GM23338 (cell line): ENCODE measurements around the gene CTU2. TPM values are rescaled to one million over a fixed set of nuclear protein-coding genes. Genes with fewer than 3 reads are reported as not detected.

Experiments used
- ATAC-seq: fragments of 200-7000 bp; cut with Tn5 transposase; 3 replicates; pipeline ENCODE4 v1.9.1; 2020
- DNase-seq: peaks from one replicate; pipeline ENCODE4 v3.0.0-alpha.2; 2015; ENCODE audit warnings: low spot score
- H2AFZ ChIP-seq: fragments of 200-600 bp; sonication (generic); 2 replicates; pipeline ENCODE4 v1.8.0; 2016; ENCODE audit warnings: antibody characterized with exemption, mild to moderate bottlenecking, moderate library complexity
- H3F3A ChIP-seq: fragments of 200-600 bp; sonication (generic); replicated peaks from 2 replicates; pipeline ENCODE4 v1.8.0; 2017; ENCODE audit warnings: antibody characterized with exemption, mixed run types, low read depth
- H3K27ac ChIP-seq: fragments of 200-600 bp; sonication (generic); 2 replicates; pipeline ENCODE4 v1.6.1; 2016; ENCODE audit warnings: low read depth
- H3K27me3 ChIP-seq: fragments of 200-600 bp; sonication (generic); 2 replicates; pipeline ENCODE4 v1.8.0; 2016; ENCODE audit warnings: mild to moderate bottlenecking, mixed run types, moderate library complexity; ENCODE audit not compliant: insufficient read depth
- H3K36me3 ChIP-seq: fragments of 200-600 bp; sonication (generic); 2 replicates; pipeline ENCODE4 v1.8.0; 2016; ENCODE audit warnings: mild to moderate bottlenecking; ENCODE audit not compliant: insufficient read depth
- H3K4me1 ChIP-seq: fragments of 200-600 bp; sonication (generic); 2 replicates; pipeline ENCODE4 v1.8.0; 2016; ENCODE audit warnings: mild to moderate bottlenecking, moderate library complexity; ENCODE audit not compliant: insufficient read depth
- H3K4me2 ChIP-seq: fragments of 200-600 bp; sonication (generic); 2 replicates; pipeline ENCODE4 v1.7.1; 2017; ENCODE audit warnings: mixed run types
- H3K4me3 ChIP-seq: fragments of 200-600 bp; sonication (generic); 2 replicates; pipeline ENCODE4 v1.6.1; 2016; ENCODE audit warnings: mixed run types
- H3K79me2 ChIP-seq: fragments of 200-600 bp; sonication (generic); replicated peaks from 2 replicates; pipeline ENCODE4 v1.8.0; 2017; ENCODE audit warnings: mild to moderate bottlenecking; ENCODE audit not compliant: insufficient read depth
- H3K9me2 ChIP-seq: fragments of 200-600 bp; sonication (generic); 2 replicates; pipeline ENCODE4 v1.8.0; 2017; ENCODE audit not compliant: insufficient read depth
- H4K20me1 ChIP-seq: fragments of 200-600 bp; sonication (generic); replicated peaks from 2 replicates; pipeline ENCODE4 v1.8.0; 2017; ENCODE audit warnings: mild to moderate bottlenecking; ENCODE audit not compliant: insufficient read depth
- H3K27ac Mint-ChIP-seq: 2 replicates; pipeline ENCODE4 v1.8.0; 2020; ENCODE audit warnings: inconsistent platforms, mild to moderate bottlenecking, moderate library complexity, mixed read lengths
- H3K27me3 Mint-ChIP-seq: 3 replicates; pipeline ENCODE4 v1.8.0; 2022; ENCODE audit warnings: low read depth, mild to moderate bottlenecking, moderate library complexity, mixed read lengths, inconsistent platforms; ENCODE audit not compliant: insufficient read depth, poor library complexity
- H3K36me3 Mint-ChIP-seq: 3 replicates; pipeline ENCODE4 v1.8.0; 2021; ENCODE audit warnings: low read depth, mild to moderate bottlenecking, inconsistent platforms, moderate library complexity, mixed read lengths
- H3K4me1 Mint-ChIP-seq: 3 replicates; pipeline ENCODE4 v1.8.0; 2020; ENCODE audit warnings: mild to moderate bottlenecking, inconsistent platforms, mixed read lengths
- H3K4me3 Mint-ChIP-seq: 3 replicates; pipeline ENCODE4 v1.8.0; 2021; ENCODE audit warnings: moderate library complexity, mild to moderate bottlenecking, inconsistent platforms, mixed read lengths
- H3K9me3 Mint-ChIP-seq: 3 replicates; pipeline ENCODE4 v1.8.0; 2020; ENCODE audit warnings: moderate library complexity, mild to moderate bottlenecking, inconsistent platforms, mixed read lengths
- CREB1 ChIP-seq: fragments of 250-450 bp; sonication (Bioruptor Pico); IDR thresholded peaks from 2 replicates; pipeline ENCODE4 v1.5.0; 2020; ENCODE audit warnings: low read depth, mild to moderate bottlenecking, moderate library complexity
- ETS1 ChIP-seq: IDR thresholded peaks from 2 replicates; pipeline ENCODE4 v1.6.1; 2016; ENCODE audit warnings: antibody characterized with exemption
- EZH2 ChIP-seq: fragments of 200-600 bp; sonication (generic); IDR thresholded peaks from one replicate; pipeline ENCODE4 v1.8.0; 2017; ENCODE audit warnings: antibody characterized with exemption, mild to moderate bottlenecking, low read depth; ENCODE audit not compliant: unreplicated experiment
- EZH2phosphoT487 ChIP-seq: fragments of 200-600 bp; sonication (generic); IDR thresholded peaks from one replicate; pipeline ENCODE4 v1.8.1; 2018; ENCODE audit warnings: antibody characterized with exemption; ENCODE audit not compliant: unreplicated experiment
- JUNB ChIP-seq: IDR thresholded peaks from one replicate; pipeline ENCODE4 v1.6.1; 2016; ENCODE audit warnings: antibody characterized with exemption; ENCODE audit not compliant: unreplicated experiment
- NANOG ChIP-seq: IDR thresholded peaks from 2 replicates; pipeline ENCODE4 v1.6.1; 2016; ENCODE audit warnings: antibody characterized with exemption, borderline replicate concordance
- POLR2AphosphoS5 ChIP-seq: IDR thresholded peaks from 2 replicates; pipeline ENCODE4 v1.6.1; 2016; ENCODE audit warnings: antibody characterized with exemption, low read depth
- STAT1 ChIP-seq: IDR thresholded peaks from one replicate; pipeline ENCODE4 v1.6.1; 2016; ENCODE audit warnings: antibody characterized with exemption; ENCODE audit not compliant: unreplicated experiment
- ZNF114 ChIP-seq: fragments of 250-450 bp; sonication (Bioruptor Pico); IDR thresholded peaks from 2 replicates; pipeline ENCODE4 v1.5.0; 2020; ENCODE audit warnings: mild to moderate bottlenecking, moderate library complexity
- ZNF331 ChIP-seq: fragments of 250-450 bp; sonication (Bioruptor Pico); IDR thresholded peaks from 2 replicates; pipeline ENCODE4 v1.5.0; 2020; ENCODE audit warnings: low read depth, mild to moderate bottlenecking, moderate library complexity
- polyA plus RNA-seq: library from polyadenylated mRNA; unstranded; fragments of >200 nt; fragmentation: Nextera tagmentation; extraction: Ambion mirVana; gene quantifications from 2 replicates; pipeline ENCODE4 v1.2.1, GENCODE V29; 2016
- total RNA-seq: library from RNA; depleted of rRNA; stranded (reverse); fragments of >200 nt; shearing (Covaris generic); gene quantifications from 2 replicates; pipeline ENCODE4 v1.2.3, GENCODE V29; 2014
- TF ChIP-seq, protein P1 (sequence below): IDR thresholded peaks from one replicate; pipeline ENCODE4 v1.6.1; 2018; ENCODE audit warnings: antibody characterized with exemption; ENCODE audit not compliant: unreplicated experiment
- TF ChIP-seq, protein P2 (sequence below): fragments of 250-450 bp; sonication (Bioruptor Pico); IDR thresholded peaks from 2 replicates; pipeline ENCODE4 v1.5.0; 2020; ENCODE audit warnings: mild to moderate bottlenecking, moderate library complexity
- TF ChIP-seq, protein P3 (sequence below), 2 experiments: fragments of 200-600 bp in 1 of 2; sonication (generic) in 1 of 2; conservative IDR thresholded peaks; 2 replicates each; pipeline versions ENCODE4 v1.5.1 to v1.6.1; 2016 to 2017; ENCODE audit warnings: antibody characterized with exemption in 2 of 2, low read depth in 2 of 2, mild to moderate bottlenecking in 2 of 2, moderate library complexity in 1 of 2

Gene CTU2
- total and polyA plus RNA-seq, 2 experiments from 2014 or later = 22.3 to 25.7 TPM

DNA sequence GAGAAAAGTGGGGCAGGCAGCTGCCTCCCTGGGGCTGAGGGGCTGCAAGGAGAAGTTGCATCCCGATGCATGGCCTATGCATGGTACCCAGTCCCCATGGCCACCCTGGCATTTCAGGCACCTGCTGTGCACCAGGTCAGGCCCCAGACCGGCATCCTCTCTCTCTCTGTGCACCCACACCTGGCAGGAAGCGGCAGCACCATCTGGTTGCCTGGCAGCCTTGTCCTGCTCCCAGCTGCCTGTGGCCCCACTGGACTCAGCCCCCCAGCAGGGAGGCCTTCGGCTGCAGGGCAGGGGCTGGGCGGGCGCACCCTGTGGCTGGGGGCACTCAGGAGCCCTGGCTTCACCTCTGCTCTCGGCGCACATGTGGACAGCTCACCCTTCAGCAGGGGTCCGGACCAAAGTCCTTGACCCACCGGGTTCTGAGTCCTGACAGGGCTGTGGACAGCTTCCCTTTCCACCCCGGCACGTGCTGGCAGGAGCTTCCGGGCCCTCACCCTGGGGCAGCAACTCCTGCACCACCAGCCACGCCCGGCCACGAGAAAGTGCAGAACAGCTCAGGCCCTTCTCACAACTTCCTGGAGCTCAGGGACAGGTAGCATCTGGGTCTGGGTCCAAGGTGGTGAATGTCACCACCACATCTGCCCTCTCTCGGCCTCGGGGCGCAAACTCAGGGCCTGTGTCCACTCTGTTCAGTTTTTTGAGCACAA is 36.7 kb downstream of the CTU2 start:
- no peak overlapping the region for H3K4me3 Mint-ChIP-seq
- no peak overlapping the region for H3K4me2 ChIP-seq
- no peak overlapping the region for H3K4me3 ChIP-seq
- no peaks in the 10 kb centered on the region for H3K9me3 Mint-ChIP-seq
- H3K9me2 ChIP-seq = no peaks in the 10 kb centered on the region
- H3K27me3 Mint-ChIP-seq = peaks cover 9% of the 10 kb centered on the region
- TF ChIP-seq, protein P1, sequence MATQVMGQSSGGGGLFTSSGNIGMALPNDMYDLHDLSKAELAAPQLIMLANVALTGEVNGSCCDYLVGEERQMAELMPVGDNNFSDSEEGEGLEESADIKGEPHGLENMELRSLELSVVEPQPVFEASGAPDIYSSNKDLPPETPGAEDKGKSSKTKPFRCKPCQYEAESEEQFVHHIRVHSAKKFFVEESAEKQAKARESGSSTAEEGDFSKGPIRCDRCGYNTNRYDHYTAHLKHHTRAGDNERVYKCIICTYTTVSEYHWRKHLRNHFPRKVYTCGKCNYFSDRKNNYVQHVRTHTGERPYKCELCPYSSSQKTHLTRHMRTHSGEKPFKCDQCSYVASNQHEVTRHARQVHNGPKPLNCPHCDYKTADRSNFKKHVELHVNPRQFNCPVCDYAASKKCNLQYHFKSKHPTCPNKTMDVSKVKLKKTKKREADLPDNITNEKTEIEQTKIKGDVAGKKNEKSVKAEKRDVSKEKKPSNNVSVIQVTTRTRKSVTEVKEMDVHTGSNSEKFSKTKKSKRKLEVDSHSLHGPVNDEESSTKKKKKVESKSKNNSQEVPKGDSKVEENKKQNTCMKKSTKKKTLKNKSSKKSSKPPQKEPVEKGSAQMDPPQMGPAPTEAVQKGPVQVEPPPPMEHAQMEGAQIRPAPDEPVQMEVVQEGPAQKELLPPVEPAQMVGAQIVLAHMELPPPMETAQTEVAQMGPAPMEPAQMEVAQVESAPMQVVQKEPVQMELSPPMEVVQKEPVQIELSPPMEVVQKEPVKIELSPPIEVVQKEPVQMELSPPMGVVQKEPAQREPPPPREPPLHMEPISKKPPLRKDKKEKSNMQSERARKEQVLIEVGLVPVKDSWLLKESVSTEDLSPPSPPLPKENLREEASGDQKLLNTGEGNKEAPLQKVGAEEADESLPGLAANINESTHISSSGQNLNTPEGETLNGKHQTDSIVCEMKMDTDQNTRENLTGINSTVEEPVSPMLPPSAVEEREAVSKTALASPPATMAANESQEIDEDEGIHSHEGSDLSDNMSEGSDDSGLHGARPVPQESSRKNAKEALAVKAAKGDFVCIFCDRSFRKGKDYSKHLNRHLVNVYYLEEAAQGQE = no peak
- TF ChIP-seq, protein P2, sequence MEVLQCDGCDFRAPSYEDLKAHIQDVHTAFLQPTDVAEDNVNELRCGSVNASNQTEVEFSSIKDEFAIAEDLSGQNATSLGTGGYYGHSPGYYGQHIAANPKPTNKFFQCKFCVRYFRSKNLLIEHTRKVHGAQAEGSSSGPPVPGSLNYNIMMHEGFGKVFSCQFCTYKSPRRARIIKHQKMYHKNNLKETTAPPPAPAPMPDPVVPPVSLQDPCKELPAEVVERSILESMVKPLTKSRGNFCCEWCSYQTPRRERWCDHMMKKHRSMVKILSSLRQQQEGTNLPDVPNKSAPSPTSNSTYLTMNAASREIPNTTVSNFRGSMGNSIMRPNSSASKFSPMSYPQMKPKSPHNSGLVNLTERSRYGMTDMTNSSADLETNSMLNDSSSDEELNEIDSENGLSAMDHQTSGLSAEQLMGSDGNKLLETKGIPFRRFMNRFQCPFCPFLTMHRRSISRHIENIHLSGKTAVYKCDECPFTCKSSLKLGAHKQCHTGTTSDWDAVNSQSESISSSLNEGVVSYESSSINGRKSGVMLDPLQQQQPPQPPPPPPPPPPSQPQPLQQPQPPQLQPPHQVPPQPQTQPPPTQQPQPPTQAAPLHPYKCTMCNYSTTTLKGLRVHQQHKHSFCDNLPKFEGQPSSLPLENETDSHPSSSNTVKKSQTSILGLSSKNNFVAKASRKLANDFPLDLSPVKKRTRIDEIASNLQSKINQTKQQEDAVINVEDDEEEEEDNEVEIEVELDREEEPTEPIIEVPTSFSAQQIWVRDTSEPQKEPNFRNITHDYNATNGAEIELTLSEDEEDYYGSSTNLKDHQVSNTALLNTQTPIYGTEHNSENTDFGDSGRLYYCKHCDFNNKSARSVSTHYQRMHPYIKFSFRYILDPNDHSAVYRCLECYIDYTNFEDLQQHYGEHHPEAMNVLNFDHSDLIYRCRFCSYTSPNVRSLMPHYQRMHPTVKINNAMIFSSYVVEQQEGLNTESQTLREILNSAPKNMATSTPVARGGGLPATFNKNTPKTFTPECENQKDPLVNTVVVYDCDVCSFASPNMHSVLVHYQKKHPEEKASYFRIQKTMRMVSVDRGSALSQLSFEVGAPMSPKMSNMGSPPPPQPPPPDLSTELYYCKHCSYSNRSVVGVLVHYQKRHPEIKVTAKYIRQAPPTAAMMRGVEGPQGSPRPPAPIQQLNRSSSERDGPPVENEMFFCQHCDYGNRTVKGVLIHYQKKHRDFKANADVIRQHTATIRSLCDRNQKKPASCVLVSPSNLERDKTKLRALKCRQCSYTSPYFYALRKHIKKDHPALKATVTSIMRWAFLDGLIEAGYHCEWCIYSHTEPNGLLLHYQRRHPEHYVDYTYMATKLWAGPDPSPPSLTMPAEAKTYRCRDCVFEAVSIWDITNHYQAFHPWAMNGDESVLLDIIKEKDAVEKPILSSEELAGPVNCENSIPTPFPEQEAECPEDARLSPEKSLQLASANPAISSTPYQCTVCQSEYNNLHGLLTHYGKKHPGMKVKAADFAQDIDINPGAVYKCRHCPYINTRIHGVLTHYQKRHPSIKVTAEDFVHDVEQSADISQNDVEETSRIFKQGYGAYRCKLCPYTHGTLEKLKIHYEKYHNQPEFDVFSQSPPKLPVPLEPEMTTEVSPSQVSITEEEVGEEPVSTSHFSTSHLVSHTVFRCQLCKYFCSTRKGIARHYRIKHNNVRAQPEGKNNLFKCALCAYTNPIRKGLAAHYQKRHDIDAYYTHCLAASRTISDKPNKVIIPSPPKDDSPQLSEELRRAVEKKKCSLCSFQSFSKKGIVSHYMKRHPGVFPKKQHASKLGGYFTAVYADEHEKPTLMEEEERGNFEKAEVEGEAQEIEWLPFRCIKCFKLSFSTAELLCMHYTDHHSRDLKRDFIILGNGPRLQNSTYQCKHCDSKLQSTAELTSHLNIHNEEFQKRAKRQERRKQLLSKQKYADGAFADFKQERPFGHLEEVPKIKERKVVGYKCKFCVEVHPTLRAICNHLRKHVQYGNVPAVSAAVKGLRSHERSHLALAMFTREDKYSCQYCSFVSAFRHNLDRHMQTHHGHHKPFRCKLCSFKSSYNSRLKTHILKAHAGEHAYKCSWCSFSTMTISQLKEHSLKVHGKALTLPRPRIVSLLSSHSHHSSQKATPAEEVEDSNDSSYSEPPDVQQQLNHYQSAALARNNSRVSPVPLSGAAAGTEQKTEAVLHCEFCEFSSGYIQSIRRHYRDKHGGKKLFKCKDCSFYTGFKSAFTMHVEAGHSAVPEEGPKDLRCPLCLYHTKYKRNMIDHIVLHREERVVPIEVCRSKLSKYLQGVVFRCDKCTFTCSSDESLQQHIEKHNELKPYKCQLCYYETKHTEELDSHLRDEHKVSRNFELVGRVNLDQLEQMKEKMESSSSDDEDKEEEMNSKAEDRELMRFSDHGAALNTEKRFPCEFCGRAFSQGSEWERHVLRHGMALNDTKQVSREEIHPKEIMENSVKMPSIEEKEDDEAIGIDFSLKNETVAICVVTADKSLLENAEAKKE (CRISPR knock-in tag) = no peak
- TF ChIP-seq ZNF114 (CRISPR knock-in tag) = no peak
- no peak for TF ChIP-seq STAT1
- no peak for TF ChIP-seq EZH2phosphoT487
- TF ChIP-seq JUNB = no peak
- TF ChIP-seq ZNF331 (CRISPR knock-in tag) = no peak
- no peak for TF ChIP-seq POLR2AphosphoS5
- no peak for TF ChIP-seq EZH2
- TF ChIP-seq CREB1 = no peak
- TF ChIP-seq NANOG = no peak
- no peak for TF ChIP-seq ETS1
- TF ChIP-seq, protein P3, sequence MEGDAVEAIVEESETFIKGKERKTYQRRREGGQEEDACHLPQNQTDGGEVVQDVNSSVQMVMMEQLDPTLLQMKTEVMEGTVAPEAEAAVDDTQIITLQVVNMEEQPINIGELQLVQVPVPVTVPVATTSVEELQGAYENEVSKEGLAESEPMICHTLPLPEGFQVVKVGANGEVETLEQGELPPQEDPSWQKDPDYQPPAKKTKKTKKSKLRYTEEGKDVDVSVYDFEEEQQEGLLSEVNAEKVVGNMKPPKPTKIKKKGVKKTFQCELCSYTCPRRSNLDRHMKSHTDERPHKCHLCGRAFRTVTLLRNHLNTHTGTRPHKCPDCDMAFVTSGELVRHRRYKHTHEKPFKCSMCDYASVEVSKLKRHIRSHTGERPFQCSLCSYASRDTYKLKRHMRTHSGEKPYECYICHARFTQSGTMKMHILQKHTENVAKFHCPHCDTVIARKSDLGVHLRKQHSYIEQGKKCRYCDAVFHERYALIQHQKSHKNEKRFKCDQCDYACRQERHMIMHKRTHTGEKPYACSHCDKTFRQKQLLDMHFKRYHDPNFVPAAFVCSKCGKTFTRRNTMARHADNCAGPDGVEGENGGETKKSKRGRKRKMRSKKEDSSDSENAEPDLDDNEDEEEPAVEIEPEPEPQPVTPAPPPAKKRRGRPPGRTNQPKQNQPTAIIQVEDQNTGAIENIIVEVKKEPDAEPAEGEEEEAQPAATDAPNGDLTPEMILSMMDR (conservative IDR thresholded peaks at IDR 0.05; ENCODE audit: low read depth in 2 of 2) = no peak
- no peaks in the 10 kb centered on the region for H3K36me3 Mint-ChIP-seq
- no peaks in the 10 kb centered on the region for H3K79me2 ChIP-seq
- H4K20me1 ChIP-seq = no peaks in the 10 kb centered on the region
- H3K27ac ChIP-seq = no peak overlapping the region
- no peaks in the 10 kb centered on the region for H3F3A ChIP-seq
- no peak overlapping the region for H2AFZ ChIP-seq
- no peaks in the 10 kb centered on the region; the same call in 1 of the 2 replicates for H3K4me1 ChIP-seq
- peaks cover 7% of the 10 kb centered on the region; the same call in 2 of the 3 replicates for H3K4me1 Mint-ChIP-seq
- H3K27ac Mint-ChIP-seq = no peak overlapping the region
- no peaks in the 10 kb centered on the region; the same call in 1 of the 2 replicates for H3K36me3 ChIP-seq
- DNase-seq = no peak
- H3K27me3 ChIP-seq = no peaks in the 10 kb centered on the region
- ATAC-seq = no peak
